Measurements from ENCODE around the gene AKNA. TPM values are rescaled to one million over a fixed set of nuclear protein-coding genes. Genes with fewer than 3 reads are reported as not detected.

Gene AKNA
- total RNA-seq, 1 experiment from 2014 or later = 10.1 TPM

DNA sequence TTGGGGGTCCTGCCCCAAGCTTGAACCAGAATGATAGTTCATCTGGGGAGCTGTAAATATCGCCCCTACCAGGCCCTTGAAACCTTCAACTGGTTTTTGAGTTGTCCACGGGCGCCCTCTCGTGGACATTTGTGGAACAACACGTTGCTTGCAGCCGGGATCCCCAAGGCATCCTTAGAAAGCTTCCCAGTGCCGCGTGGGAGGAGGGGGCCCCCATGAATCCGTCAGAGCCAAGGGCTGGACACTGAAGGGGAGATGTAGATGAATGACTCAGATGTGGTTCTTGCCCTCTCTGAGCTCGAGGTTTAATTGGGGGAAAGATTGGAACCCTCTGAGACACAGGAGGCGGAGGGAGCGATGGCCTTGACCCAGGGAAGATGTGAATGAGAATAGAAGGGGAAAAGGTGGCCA is 96.7 kb downstream of the AKNA start:
- POLR2A ChIA-PET = no interaction called here
- TF ChIP-seq, protein P1, sequence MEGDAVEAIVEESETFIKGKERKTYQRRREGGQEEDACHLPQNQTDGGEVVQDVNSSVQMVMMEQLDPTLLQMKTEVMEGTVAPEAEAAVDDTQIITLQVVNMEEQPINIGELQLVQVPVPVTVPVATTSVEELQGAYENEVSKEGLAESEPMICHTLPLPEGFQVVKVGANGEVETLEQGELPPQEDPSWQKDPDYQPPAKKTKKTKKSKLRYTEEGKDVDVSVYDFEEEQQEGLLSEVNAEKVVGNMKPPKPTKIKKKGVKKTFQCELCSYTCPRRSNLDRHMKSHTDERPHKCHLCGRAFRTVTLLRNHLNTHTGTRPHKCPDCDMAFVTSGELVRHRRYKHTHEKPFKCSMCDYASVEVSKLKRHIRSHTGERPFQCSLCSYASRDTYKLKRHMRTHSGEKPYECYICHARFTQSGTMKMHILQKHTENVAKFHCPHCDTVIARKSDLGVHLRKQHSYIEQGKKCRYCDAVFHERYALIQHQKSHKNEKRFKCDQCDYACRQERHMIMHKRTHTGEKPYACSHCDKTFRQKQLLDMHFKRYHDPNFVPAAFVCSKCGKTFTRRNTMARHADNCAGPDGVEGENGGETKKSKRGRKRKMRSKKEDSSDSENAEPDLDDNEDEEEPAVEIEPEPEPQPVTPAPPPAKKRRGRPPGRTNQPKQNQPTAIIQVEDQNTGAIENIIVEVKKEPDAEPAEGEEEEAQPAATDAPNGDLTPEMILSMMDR (IDR thresholded peaks at IDR 0.05) = peak; percentile 85
- TF ChIP-seq, protein P2, sequence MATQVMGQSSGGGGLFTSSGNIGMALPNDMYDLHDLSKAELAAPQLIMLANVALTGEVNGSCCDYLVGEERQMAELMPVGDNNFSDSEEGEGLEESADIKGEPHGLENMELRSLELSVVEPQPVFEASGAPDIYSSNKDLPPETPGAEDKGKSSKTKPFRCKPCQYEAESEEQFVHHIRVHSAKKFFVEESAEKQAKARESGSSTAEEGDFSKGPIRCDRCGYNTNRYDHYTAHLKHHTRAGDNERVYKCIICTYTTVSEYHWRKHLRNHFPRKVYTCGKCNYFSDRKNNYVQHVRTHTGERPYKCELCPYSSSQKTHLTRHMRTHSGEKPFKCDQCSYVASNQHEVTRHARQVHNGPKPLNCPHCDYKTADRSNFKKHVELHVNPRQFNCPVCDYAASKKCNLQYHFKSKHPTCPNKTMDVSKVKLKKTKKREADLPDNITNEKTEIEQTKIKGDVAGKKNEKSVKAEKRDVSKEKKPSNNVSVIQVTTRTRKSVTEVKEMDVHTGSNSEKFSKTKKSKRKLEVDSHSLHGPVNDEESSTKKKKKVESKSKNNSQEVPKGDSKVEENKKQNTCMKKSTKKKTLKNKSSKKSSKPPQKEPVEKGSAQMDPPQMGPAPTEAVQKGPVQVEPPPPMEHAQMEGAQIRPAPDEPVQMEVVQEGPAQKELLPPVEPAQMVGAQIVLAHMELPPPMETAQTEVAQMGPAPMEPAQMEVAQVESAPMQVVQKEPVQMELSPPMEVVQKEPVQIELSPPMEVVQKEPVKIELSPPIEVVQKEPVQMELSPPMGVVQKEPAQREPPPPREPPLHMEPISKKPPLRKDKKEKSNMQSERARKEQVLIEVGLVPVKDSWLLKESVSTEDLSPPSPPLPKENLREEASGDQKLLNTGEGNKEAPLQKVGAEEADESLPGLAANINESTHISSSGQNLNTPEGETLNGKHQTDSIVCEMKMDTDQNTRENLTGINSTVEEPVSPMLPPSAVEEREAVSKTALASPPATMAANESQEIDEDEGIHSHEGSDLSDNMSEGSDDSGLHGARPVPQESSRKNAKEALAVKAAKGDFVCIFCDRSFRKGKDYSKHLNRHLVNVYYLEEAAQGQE (IDR thresholded peaks at IDR 0.05; ENCODE audit: insufficient read depth in 1 of 2, low read depth in 2 of 2, low read length in 1 of 2) = no peak

DNA sequence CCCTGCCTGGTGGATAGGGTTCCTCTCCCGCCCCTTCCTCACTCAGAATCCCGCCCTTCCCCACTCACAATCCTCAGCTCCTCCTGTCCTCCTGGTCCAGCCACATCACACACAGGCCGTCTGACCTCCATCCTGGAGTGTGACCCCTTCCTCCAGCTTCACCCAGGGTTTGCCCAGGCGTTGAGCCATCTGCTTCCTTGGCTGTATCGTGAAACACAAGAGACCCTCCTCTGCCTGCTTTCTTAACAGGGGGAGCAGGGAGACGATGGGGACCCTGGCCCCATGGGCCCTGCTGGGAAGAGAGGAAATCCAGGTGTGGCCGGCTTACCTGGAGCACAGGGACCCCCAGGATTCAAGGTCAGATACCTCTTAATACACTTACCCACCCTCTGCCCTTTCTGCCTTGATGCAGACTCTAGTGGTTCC is 97.2 kb downstream of the AKNA start:
- no peak overlapping the region for H3K27ac ChIP-seq (ENCODE audit: low read length)
- BruUV-seq (replicated peaks) = no TSS peak
- no peak overlapping the region for H3K4me3 ChIP-seq (ENCODE audit: low read depth in 2 of 2, low read length in 2 of 2)
- ATAC-seq = peak; percentile 22
- peaks cover 15% of the 10 kb centered on the region for H3K4me1 ChIP-seq (ENCODE audit: control insufficient read depth, insufficient read depth, low read length)
- no peak for DNase-seq (ENCODE audit: low read depth, low spot score)
- TF ChIP-seq SIN3A (IDR thresholded peaks at IDR 0.05; ENCODE audit: borderline replicate concordance, insufficient read depth, low read depth, low read length) (no peak), POLR2AphosphoS5 (IDR thresholded peaks at IDR 0.05; ENCODE audit: low read depth, low read length) (no peak), TCF7L2 (IDR thresholded peaks at IDR 0.05; ENCODE audit: low read depth, low read length) (no peak)
- TF ChIP-seq, protein P2 (IDR thresholded peaks at IDR 0.05; ENCODE audit: insufficient read depth in 1 of 2, low read depth in 2 of 2, low read length in 1 of 2) = no peak
- TF ChIP-seq, protein P1 (IDR thresholded peaks at IDR 0.05) = no peak
- H3K36me3 ChIP-seq (ENCODE audit: control insufficient read depth, insufficient read depth, low read length) = no peaks in the 10 kb centered on the region; the same call in 1 of the 2 replicates
- intact Hi-C loops (cut with micrococcal nuclease; ENCODE audit: unreplicated experiment) (loop anchor here (2.0 kb wide), 1 partner anchor 136 kb away; the partner anchor contains the start of gene COL27A1), in situ Hi-C loops (cut with HindIII; ENCODE audit: low pct_unique_long_range_greater_than_20kb, low sequenced_read_pairs) (no loop called here)
- ChIA-PET CTCF (interaction anchor here (0.6 to 1.8 kb wide), 6 partner anchors 53 to 208 kb away, joined by 3 to 15 read pairs (median 6); no protein-coding TSS in a partner anchor), POLR2A (no interaction called here)
- 0 out of 2 replicates have a peak, but pooled peaks cover 6% of the 10 kb centered on the region for H3K9me3 ChIP-seq (ENCODE audit: control insufficient read depth, insufficient read depth, low read depth, low read length)
- H3K27me3 ChIP-seq (ENCODE audit: control insufficient read depth, insufficient read depth, low read length) = no peaks in the 10 kb centered on the region

More for the DNA sequence above, 96.7 kb downstream of the AKNA start:
- Histone ChIP-seq H3K4me3 (ENCODE audit: low read depth in 2 of 2, low read length in 2 of 2) (no peak overlapping the region), H3K4me1 (ENCODE audit: control insufficient read depth, insufficient read depth, low read length) (peaks cover 15% of the 10 kb centered on the region), H3K9me3 (ENCODE audit: control insufficient read depth, insufficient read depth, low read depth, low read length) (0 out of 2 replicates have a peak, but pooled peaks cover 6% of the 10 kb centered on the region), H3K27me3 (ENCODE audit: control insufficient read depth, insufficient read depth, low read length) (no peaks in the 10 kb centered on the region), H3K36me3 (ENCODE audit: control insufficient read depth, insufficient read depth, low read length) (no peaks in the 10 kb centered on the region; the same call in 1 of the 2 replicates), H3K27ac (ENCODE audit: low read length) (no peak overlapping the region)
- peak; percentile 62 for ATAC-seq
- intact Hi-C loops (cut with micrococcal nuclease; ENCODE audit: unreplicated experiment) = loop anchor here (2.0 kb wide), 1 partner anchor 136 kb away; the partner anchor contains the start of gene COL27A1
- CTCF ChIA-PET = interaction anchor here (0.6 to 1.8 kb wide), 6 partner anchors 53 to 209 kb away, joined by 3 to 15 read pairs (median 6); no protein-coding TSS in a partner anchor
- in situ Hi-C loops (cut with HindIII; ENCODE audit: low pct_unique_long_range_greater_than_20kb, low sequenced_read_pairs) = no loop called here
- no TSS peak for BruUV-seq (replicated peaks)
- no peak for DNase-seq (ENCODE audit: low read depth, low spot score)
